ENCODE results near the gene SNX2. TPM values are rescaled to one million over a fixed set of nuclear protein-coding genes. Genes with fewer than 3 reads are reported as not detected.

SNX2 gene
- total and polyA plus RNA-seq, 9 of the 15 experiments (the other 6 are each of a cell fraction or from before 2014, with no cell fraction given): 35.2 to 86.0 (median 58.1) TPM

DNA sequence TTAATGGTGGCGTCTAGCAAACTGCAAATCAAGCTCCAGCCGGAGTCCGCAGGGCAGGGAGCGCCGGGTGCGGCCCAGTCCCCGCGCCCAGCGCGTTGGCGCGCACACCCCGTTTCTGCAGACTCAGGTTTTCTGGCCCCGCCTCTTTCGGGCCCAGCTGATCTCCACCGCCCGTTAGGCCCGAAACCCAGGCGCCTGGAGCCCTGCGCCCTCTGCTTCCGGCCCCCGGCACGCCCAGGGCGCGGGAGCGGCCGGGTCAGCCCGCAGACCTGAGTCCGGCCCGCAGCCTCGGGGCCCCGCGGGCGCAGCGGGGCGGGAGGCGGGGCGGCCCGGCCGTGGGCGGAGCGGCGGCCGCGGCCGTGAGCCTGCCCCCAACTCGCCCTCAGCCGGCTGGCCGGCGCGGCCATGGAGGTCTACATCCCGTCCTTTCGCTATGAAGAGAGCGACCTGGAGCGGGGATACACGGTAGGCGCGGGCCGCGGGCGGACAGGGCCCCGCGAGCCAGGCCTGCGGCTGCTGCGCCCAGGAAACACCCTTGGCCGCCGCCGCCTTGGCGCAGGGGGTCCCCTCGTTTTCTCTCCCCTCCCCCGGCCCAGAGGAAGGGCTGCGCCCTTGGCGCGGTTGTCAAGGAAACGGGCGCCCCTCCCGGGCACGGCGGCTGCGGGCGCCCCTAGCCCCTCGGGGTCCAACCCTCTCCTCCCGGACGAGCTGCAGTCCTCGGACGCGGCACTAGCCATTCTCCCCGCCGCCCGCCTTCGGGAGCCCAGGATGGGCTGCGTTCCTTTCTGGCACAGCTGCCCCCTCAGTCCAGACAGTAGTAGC is 70.6 kb downstream of the SNX2 start, which contains the start of gene SNX24 (continued):
- TF ChIP-seq, protein P1, sequence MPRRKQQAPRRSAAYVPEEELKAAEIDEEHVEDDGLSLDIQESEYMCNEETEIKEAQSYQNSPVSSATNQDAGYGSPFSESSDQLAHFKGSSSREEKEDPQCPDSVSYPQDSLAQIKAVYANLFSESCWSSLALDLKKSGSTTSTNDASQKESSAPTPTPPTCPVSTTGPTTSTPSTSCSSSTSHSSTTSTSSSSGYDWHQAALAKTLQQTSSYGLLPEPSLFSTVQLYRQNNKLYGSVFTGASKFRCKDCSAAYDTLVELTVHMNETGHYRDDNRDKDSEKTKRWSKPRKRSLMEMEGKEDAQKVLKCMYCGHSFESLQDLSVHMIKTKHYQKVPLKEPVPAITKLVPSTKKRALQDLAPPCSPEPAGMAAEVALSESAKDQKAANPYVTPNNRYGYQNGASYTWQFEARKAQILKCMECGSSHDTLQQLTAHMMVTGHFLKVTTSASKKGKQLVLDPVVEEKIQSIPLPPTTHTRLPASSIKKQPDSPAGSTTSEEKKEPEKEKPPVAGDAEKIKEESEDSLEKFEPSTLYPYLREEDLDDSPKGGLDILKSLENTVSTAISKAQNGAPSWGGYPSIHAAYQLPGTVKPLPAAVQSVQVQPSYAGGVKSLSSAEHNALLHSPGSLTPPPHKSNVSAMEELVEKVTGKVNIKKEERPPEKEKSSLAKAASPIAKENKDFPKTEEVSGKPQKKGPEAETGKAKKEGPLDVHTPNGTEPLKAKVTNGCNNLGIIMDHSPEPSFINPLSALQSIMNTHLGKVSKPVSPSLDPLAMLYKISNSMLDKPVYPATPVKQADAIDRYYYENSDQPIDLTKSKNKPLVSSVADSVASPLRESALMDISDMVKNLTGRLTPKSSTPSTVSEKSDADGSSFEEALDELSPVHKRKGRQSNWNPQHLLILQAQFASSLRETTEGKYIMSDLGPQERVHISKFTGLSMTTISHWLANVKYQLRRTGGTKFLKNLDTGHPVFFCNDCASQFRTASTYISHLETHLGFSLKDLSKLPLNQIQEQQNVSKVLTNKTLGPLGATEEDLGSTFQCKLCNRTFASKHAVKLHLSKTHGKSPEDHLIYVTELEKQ (CRISPR knock-in tag; IDR thresholded peaks at IDR 0.05): no peak
- TF ChIP-seq MTA3 (IDR thresholded peaks at IDR 0.05; ENCODE audit: borderline replicate concordance): no peak; the same call in 1 of the 2 replicates
- TF ChIP-seq, protein P2, sequence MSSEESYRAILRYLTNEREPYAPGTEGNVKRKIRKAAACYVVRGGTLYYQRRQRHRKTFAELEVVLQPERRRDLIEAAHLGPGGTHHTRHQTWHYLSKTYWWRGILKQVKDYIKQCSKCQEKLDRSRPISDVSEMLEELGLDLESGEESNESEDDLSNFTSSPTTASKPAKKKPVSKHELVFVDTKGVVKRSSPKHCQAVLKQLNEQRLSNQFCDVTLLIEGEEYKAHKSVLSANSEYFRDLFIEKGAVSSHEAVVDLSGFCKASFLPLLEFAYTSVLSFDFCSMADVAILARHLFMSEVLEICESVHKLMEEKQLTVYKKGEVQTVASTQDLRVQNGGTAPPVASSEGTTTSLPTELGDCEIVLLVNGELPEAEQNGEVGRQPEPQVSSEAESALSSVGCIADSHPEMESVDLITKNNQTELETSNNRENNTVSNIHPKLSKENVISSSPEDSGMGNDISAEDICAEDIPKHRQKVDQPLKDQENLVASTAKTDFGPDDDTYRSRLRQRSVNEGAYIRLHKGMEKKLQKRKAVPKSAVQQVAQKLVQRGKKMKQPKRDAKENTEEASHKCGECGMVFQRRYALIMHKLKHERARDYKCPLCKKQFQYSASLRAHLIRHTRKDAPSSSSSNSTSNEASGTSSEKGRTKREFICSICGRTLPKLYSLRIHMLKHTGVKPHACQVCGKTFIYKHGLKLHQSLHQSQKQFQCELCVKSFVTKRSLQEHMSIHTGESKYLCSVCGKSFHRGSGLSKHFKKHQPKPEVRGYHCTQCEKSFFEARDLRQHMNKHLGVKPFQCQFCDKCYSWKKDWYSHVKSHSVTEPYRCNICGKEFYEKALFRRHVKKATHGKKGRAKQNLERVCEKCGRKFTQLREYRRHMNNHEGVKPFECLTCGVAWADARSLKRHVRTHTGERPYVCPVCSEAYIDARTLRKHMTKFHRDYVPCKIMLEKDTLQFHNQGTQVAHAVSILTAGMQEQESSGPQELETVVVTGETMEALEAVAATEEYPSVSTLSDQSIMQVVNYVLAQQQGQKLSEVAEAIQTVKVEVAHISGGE (CRISPR knock-in tag; IDR thresholded peaks at IDR 0.05): peak in 1 of 3 experiments; percentile 53; a peak in 1 of 6 replicates
- TF ChIP-seq SRSF9 (IDR thresholded peaks at IDR 0.05; ENCODE audit: borderline replicate concordance, low read depth, low read length): no peak
- TF ChIP-seq, protein P3, sequence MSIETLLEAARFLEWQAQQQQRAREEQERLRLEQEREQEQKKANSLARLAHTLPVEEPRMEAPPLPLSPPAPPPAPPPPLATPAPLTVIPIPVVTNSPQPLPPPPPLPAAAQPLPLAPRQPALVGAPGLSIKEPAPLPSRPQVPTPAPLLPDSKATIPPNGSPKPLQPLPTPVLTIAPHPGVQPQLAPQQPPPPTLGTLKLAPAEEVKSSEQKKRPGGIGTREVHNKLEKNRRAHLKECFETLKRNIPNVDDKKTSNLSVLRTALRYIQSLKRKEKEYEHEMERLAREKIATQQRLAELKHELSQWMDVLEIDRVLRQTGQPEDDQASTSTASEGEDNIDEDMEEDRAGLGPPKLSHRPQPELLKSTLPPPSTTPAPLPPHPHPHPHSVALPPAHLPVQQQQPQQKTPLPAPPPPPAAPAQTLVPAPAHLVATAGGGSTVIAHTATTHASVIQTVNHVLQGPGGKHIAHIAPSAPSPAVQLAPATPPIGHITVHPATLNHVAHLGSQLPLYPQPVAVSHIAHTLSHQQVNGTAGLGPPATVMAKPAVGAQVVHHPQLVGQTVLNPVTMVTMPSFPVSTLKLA (conservative IDR thresholded peaks at IDR 0.05): peak in 1 of 2 experiments; percentile 54; a peak in 1 of 4 replicates
- TF ChIP-seq L3MBTL2 (IDR thresholded peaks at IDR 0.05): peak; percentile 79; the same call in 1 of the 2 replicates
- TF ChIP-seq MYBL2 (IDR thresholded peaks at IDR 0.05; ENCODE audit: low read depth): no peak
- no peak for TF ChIP-seq MYBL2 (CRISPR knock-in tag; IDR thresholded peaks at IDR 0.05; ENCODE audit: borderline replicate concordance)
- TF ChIP-seq ETV6 (IDR thresholded peaks at IDR 0.05; ENCODE audit: borderline replicate concordance in 1 of 2, low read depth in 2 of 2, low read length in 1 of 2): no peak
- TF ChIP-seq ETV6 (CRISPR knock-in tag; IDR thresholded peaks at IDR 0.05; ENCODE audit: borderline replicate concordance): 0 out of 2 replicates have a peak, but pooled peaks have one; percentile 27
- TF ChIP-seq ILK (tag; IDR thresholded peaks at IDR 0.05; ENCODE audit: borderline replicate concordance, low read depth): no peak
- TF ChIP-seq SIN3A (IDR thresholded peaks at IDR 0.05; ENCODE audit: borderline replicate concordance in 2 of 2, control insufficient read depth in 1 of 2, low read depth in 2 of 2, low read length in 2 of 2): peak in 1 of 2 experiments; percentile 68; a peak in 2 of 4 replicates
- no peak for TF ChIP-seq ATF1 (CRISPR knock-in tag; IDR thresholded peaks at IDR 0.05)
- 0 out of 2 replicates have a peak, but pooled peaks have one; percentile 6 for TF ChIP-seq ATF1 (tag; IDR thresholded peaks at IDR 0.05)
- peak; percentile 39 for TF ChIP-seq SAP30 (IDR thresholded peaks at IDR 0.05; ENCODE audit: borderline replicate concordance, insufficient read depth, low read depth, low read length, poor library complexity, severe bottlenecking)
- TF ChIP-seq FOXA1 (IDR thresholded peaks at IDR 0.05; ENCODE audit: borderline replicate concordance): no peak

All from K562 (cell line).